Measurements from ENCODE around the gene SOHLH1. TPM values are rescaled to one million over a fixed set of nuclear protein-coding genes. Genes with fewer than 3 reads are reported as not detected.

Gene SOHLH1
- total RNA-seq, 1 donor from 2014 or later, result not detected

- no peak overlapping the region for H3K27ac Mint-ChIP-seq
- no peak for DNase-seq
Measured at GRCh38 chr9:135718616-135719015, 19.3 kb upstream of the SOHLH1 start.

GRCh38 chr9:135717410-135717809 lies 18.1 kb upstream of the SOHLH1 start:
- no peaks in the 10 kb centered on the region for H3K9me3 Mint-ChIP-seq
- no peaks in the 10 kb centered on the region for H3K4me1 Mint-ChIP-seq
- peaks cover 21% of the 10 kb centered on the region for H3K27me3 Mint-ChIP-seq
- intact Hi-C loops (cut with micrococcal nuclease), result no loop called here
- no peak overlapping the region for H3K27ac Mint-ChIP-seq
- H3K36me3 Mint-ChIP-seq (ENCODE audit: low read depth), result no peaks in the 10 kb centered on the region
- no peak for DNase-seq
- no peak overlapping the region for H3K4me3 Mint-ChIP-seq

More at GRCh38 chr9:135718616-135719015, 19.3 kb upstream of the SOHLH1 start:
- intact Hi-C loops (cut with micrococcal nuclease), result no loop called here
- H3K4me3 Mint-ChIP-seq, result no peak overlapping the region
- H3K36me3 Mint-ChIP-seq (ENCODE audit: low read depth), result no peaks in the 10 kb centered on the region
- no peaks in the 10 kb centered on the region for H3K9me3 Mint-ChIP-seq
- no peaks in the 10 kb centered on the region for H3K4me1 Mint-ChIP-seq
- peaks cover 18% of the 10 kb centered on the region for H3K27me3 Mint-ChIP-seq

- H3K4me1 Mint-ChIP-seq, result no peaks in the 10 kb centered on the region
- H3K27ac Mint-ChIP-seq, result no peak overlapping the region
- H3K36me3 Mint-ChIP-seq (ENCODE audit: low read depth), result no peaks in the 10 kb centered on the region
- intact Hi-C loops (cut with micrococcal nuclease), result no loop called here
- no peaks in the 10 kb centered on the region for H3K9me3 Mint-ChIP-seq
- no peak for DNase-seq
- no peak overlapping the region for H3K4me3 Mint-ChIP-seq
- H3K27me3 Mint-ChIP-seq, result peaks cover 21% of the 10 kb centered on the region
Measured at GRCh38 chr9:135716045-135716444, 16.8 kb upstream of the SOHLH1 start.

- H3K4me1 Mint-ChIP-seq, result no peaks in the 10 kb centered on the region
- peaks cover 21% of the 10 kb centered on the region for H3K27me3 Mint-ChIP-seq
- no peak for DNase-seq
- intact Hi-C loops (cut with micrococcal nuclease), result no loop called here
- H3K9me3 Mint-ChIP-seq, result no peaks in the 10 kb centered on the region
- no peaks in the 10 kb centered on the region for H3K36me3 Mint-ChIP-seq (ENCODE audit: low read depth)
- no peak overlapping the region for H3K27ac Mint-ChIP-seq
- H3K4me3 Mint-ChIP-seq, result no peak overlapping the region
Measured at GRCh38 chr9:135715056-135715595, 15.8 kb upstream of the SOHLH1 start.

GRCh38 chr9:135714242-135715055 lies 15.2 kb upstream of the SOHLH1 start:
- H3K36me3 Mint-ChIP-seq (ENCODE audit: low read depth), result no peaks in the 10 kb centered on the region

GRCh38 chr9:135712613-135713295 lies 13.5 kb upstream of the SOHLH1 start:
- Mint-ChIP-seq H3K4me3 (no peak overlapping the region), H3K4me1 (no peaks in the 10 kb centered on the region), H3K27ac (no peak overlapping the region), H3K9me3 (no peaks in the 10 kb centered on the region), H3K36me3 (ENCODE audit: low read depth) (no peaks in the 10 kb centered on the region), H3K27me3 (peaks cover 21% of the 10 kb centered on the region)
- intact Hi-C loops (cut with micrococcal nuclease), result no loop called here
- no peak for DNase-seq

More at GRCh38 chr9:135714242-135715055, 15.2 kb upstream of the SOHLH1 start:
- DNase-seq, result no peak
- intact Hi-C loops (cut with micrococcal nuclease), result no loop called here
- Mint-ChIP-seq H3K27ac (no peak overlapping the region), H3K9me3 (no peaks in the 10 kb centered on the region), H3K4me1 (no peaks in the 10 kb centered on the region), H3K4me3 (no peak overlapping the region), H3K27me3 (peaks cover 21% of the 10 kb centered on the region)

- H3K27me3 Mint-ChIP-seq, result peaks cover 21% of the 10 kb centered on the region
Measured at GRCh38 chr9:135711881-135712280, 12.6 kb upstream of the SOHLH1 start.

GRCh38 chr9:135711391-135711790 lies 12.1 kb upstream of the SOHLH1 start:
- DNase-seq, result no peak
- H3K4me1 Mint-ChIP-seq, result no peaks in the 10 kb centered on the region
- intact Hi-C loops (cut with micrococcal nuclease), result no loop called here
- H3K36me3 Mint-ChIP-seq (ENCODE audit: low read depth), result no peaks in the 10 kb centered on the region
- no peak overlapping the region for H3K4me3 Mint-ChIP-seq
- H3K27ac Mint-ChIP-seq, result no peak overlapping the region
- H3K27me3 Mint-ChIP-seq, result peaks cover 18% of the 10 kb centered on the region
- no peaks in the 10 kb centered on the region for H3K9me3 Mint-ChIP-seq

More at GRCh38 chr9:135711881-135712280, 12.6 kb upstream of the SOHLH1 start:
- Mint-ChIP-seq H3K4me3 (no peak overlapping the region), H3K27ac (no peak overlapping the region), H3K9me3 (no peaks in the 10 kb centered on the region), H3K4me1 (no peaks in the 10 kb centered on the region), H3K36me3 (ENCODE audit: low read depth) (no peaks in the 10 kb centered on the region)
- DNase-seq, result no peak
- intact Hi-C loops (cut with micrococcal nuclease), result no loop called here

GRCh38 chr9:135708164-135708563 lies 8.9 kb upstream of the SOHLH1 start:
- H3K9me3 Mint-ChIP-seq, result no peaks in the 10 kb centered on the region
- H3K27ac Mint-ChIP-seq, result no peak overlapping the region
- intact Hi-C loops (cut with micrococcal nuclease), result loop anchor here (10.0 kb wide), 1 partner anchor 417 kb away; no protein-coding TSS in a partner anchor
- no peaks in the 10 kb centered on the region for H3K36me3 Mint-ChIP-seq (ENCODE audit: low read depth)
- no peak for DNase-seq
- no peak overlapping the region for H3K4me3 Mint-ChIP-seq
- peaks cover 2% of the 10 kb centered on the region for H3K27me3 Mint-ChIP-seq
- H3K4me1 Mint-ChIP-seq, result no peaks in the 10 kb centered on the region

- H3K36me3 Mint-ChIP-seq (ENCODE audit: low read depth), result no peaks in the 10 kb centered on the region
- intact Hi-C loops (cut with micrococcal nuclease), result loop anchor here (10.0 kb wide), 1 partner anchor 417 kb away; no protein-coding TSS in a partner anchor
- H3K9me3 Mint-ChIP-seq, result no peaks in the 10 kb centered on the region
- no peaks in the 10 kb centered on the region for H3K4me1 Mint-ChIP-seq
- H3K4me3 Mint-ChIP-seq, result no peak overlapping the region
- DNase-seq, result no peak
- H3K27ac Mint-ChIP-seq, result no peak overlapping the region
- no peaks in the 10 kb centered on the region for H3K27me3 Mint-ChIP-seq
Measured at GRCh38 chr9:135707252-135708138, 8.2 kb upstream of the SOHLH1 start.

GRCh38 chr9:135706288-135706687 lies 7.0 kb upstream of the SOHLH1 start:
- H3K36me3 Mint-ChIP-seq (ENCODE audit: low read depth), result no peaks in the 10 kb centered on the region
- H3K9me3 Mint-ChIP-seq, result no peaks in the 10 kb centered on the region
- no peaks in the 10 kb centered on the region for H3K4me1 Mint-ChIP-seq
- no peak overlapping the region for H3K4me3 Mint-ChIP-seq
- intact Hi-C loops (cut with micrococcal nuclease), result loop anchor here (10.0 kb wide), 1 partner anchor 419 kb away; no protein-coding TSS in a partner anchor
- no peak for DNase-seq
- H3K27ac Mint-ChIP-seq, result no peak overlapping the region
- H3K27me3 Mint-ChIP-seq, result no peaks in the 10 kb centered on the region

GRCh38 chr9:135705376-135705775 lies 6.1 kb upstream of the SOHLH1 start:
- Mint-ChIP-seq H3K9me3 (no peaks in the 10 kb centered on the region), H3K4me3 (no peak overlapping the region), H3K27me3 (no peaks in the 10 kb centered on the region), H3K27ac (no peak overlapping the region), H3K36me3 (ENCODE audit: low read depth) (no peaks in the 10 kb centered on the region), H3K4me1 (no peaks in the 10 kb centered on the region)
- intact Hi-C loops (cut with micrococcal nuclease), result loop anchor here (10.0 kb wide), 1 partner anchor 419 kb away; no protein-coding TSS in a partner anchor
- DNase-seq, result no peak

GRCh38 chr9:135704483-135704882 lies 5.2 kb upstream of the SOHLH1 start:
- no peaks in the 10 kb centered on the region for H3K27me3 Mint-ChIP-seq
- H3K27ac Mint-ChIP-seq, result no peak overlapping the region
- intact Hi-C loops (cut with micrococcal nuclease), result loop anchor here (10.0 kb wide), 1 partner anchor 420 kb away; no protein-coding TSS in a partner anchor

More at GRCh38 chr9:135704483-135704882, 5.2 kb upstream of the SOHLH1 start:
- Mint-ChIP-seq H3K9me3 (no peaks in the 10 kb centered on the region), H3K36me3 (ENCODE audit: low read depth) (no peaks in the 10 kb centered on the region), H3K4me3 (no peak overlapping the region), H3K4me1 (no peaks in the 10 kb centered on the region)
- DNase-seq, result no peak

Measured in activated CD4-positive, alpha-beta T cell treated with anti-CD3 and anti-CD28 coated beads, Interleukin-2, amount 10 ng/mL, durations not matched to agents 24 days and 14 days (primary cell).